Aorta (tissue), 5 donors: ENCODE results near the gene RNF150. TPM values are rescaled to one million over a fixed set of nuclear protein-coding genes. Genes with fewer than 3 reads are reported as not detected.
A peak's percentile ranks its signal among the peaks of the same experiment; 100 is the strongest.

Experiments used
- ATAC-seq: fragments of 200-7000 bp; cut with Tn5 transposase; one replicate; pipeline ENCODE4 v1.9.1; 2022; ENCODE audit warnings: moderate library complexity; ENCODE audit not compliant: low FRiP score
- DNase-seq, 2 donors: peaks; one replicate each; pipeline ENCODE4 v3.0.0-alpha.2; 2020
- H3K27ac ChIP-seq, 2 donors: one replicate each; pipeline ENCODE4 v1.5.1; 2013; ENCODE audit warnings: low read length in 2 of 2, mild to moderate bottlenecking in 2 of 2, moderate library complexity in 2 of 2, control low read depth in 1 of 2, inconsistent platforms in 1 of 2, low read depth in 1 of 2
- H3K27me3 ChIP-seq, 2 donors: one replicate each; pipeline ENCODE4 v1.6.1; 2013; ENCODE audit warnings: control low read depth in 1 of 2, low read length in 1 of 2, mild to moderate bottlenecking in 1 of 2, moderate library complexity in 1 of 2; ENCODE audit not compliant: insufficient read depth in 2 of 2, control insufficient read depth in 1 of 2
- H3K36me3 ChIP-seq, 2 donors: one replicate each; pipeline ENCODE4 v1.6.1; 2013; ENCODE audit warnings: control low read depth in 1 of 2, low read length in 1 of 2, mild to moderate bottlenecking in 1 of 2; ENCODE audit not compliant: insufficient read depth in 2 of 2, control insufficient read depth in 1 of 2
- H3K4me1 ChIP-seq, 2 donors: one replicate each; pipeline ENCODE4 v1.6.1; 2013; ENCODE audit warnings: low read length in 2 of 2, control low read depth in 1 of 2, mild to moderate bottlenecking in 1 of 2, moderate library complexity in 1 of 2; ENCODE audit not compliant: insufficient read depth in 2 of 2, control insufficient read depth in 1 of 2
- H3K4me3 ChIP-seq, 2 donors: one replicate each; pipeline ENCODE4 v1.5.1; 2013; ENCODE audit warnings: low read length in 2 of 2, control low read depth in 1 of 2, mild to moderate bottlenecking in 1 of 2
- H3K9me3 ChIP-seq: one replicate; pipeline ENCODE4 v1.6.1; 2013; ENCODE audit warnings: mild to moderate bottlenecking, low read length; ENCODE audit not compliant: control insufficient read depth
- WGBS, 2 donors: extraction: QIAGEN DNeasy Blood & Tissue Kit; methylation state at CpG; one replicate each; pipeline ENCODE4 v1.1.7; 2013; 5-methylcytosine and 5-hydroxymethylcytosine counted together
- intact Hi-C, 2 donors: fragments of 100-400 bp; cut with DNase I; formaldehyde crosslinking; loops; one replicate each; pipeline versions ENCODE4 v1.14.2 to v1.15.0; 2022
- polyA plus RNA-seq, 2 donors: library from polyadenylated mRNA; stranded (reverse); fragments of 200-250 nt; gene quantifications; one replicate each; pipeline ENCODE4 v1.2.3, GENCODE V29; 2013
- total RNA-seq, 2 donors: library from RNA; stranded (reverse); fragmentation: NEBNext Ultra II Directional; extraction: Animal tissue kit (Norgen Biotek cat#: 25700); gene quantifications; one replicate each; pipeline ENCODE4 v1.2.1, GENCODE V29; 2021
- donor health status: healthy with polysubstance abuse.
- donor health status: Bipolar disorder and iron deficiency.
- donor health status: DM: no; HTN: no; CAD: no.
- donor health status: DM: no; HTN: no; CAD: no.
- donor health status: DM: yes; HTN: yes; CAD: no.

The RNF150 gene
- total and polyA plus RNA-seq, 4 donors, result 2.0 to 22.8 (median 10.6) TPM

GRCh38 chr4:140903522-140904475, 229.5 kb downstream of the RNF150 start:
- H3K27me3 ChIP-seq, result no peaks in the 10 kb centered on the region
- no peaks in the 10 kb centered on the region for H3K9me3 ChIP-seq
- H3K4me1 ChIP-seq, result no peaks in the 10 kb centered on the region
- no peaks in the 10 kb centered on the region for H3K36me3 ChIP-seq
- no peak overlapping the region for H3K4me3 ChIP-seq
- ATAC-seq, result no peak
- DNase-seq, result no peak
- no peak overlapping the region for H3K27ac ChIP-seq
- WGBS, 2 donors, result 50 to 52% methylated on average over 9 of the region's 9 CpGs
- intact Hi-C loops, result no loop called here

GRCh38 chr4:140901736-140902336, 231.4 kb downstream of the RNF150 start:
- ATAC-seq (no peak), DNase-seq (no peak)
- intact Hi-C loops, result no loop called here
- no peaks in the 10 kb centered on the region for H3K4me1 ChIP-seq
- whole genome bisulfite sequencing, 2 donors, result 85 to 94% methylated on average over 1 of the region's 1 CpG
- H3K27me3 ChIP-seq, result no peaks in the 10 kb centered on the region
- H3K4me3 ChIP-seq, result no peak overlapping the region
- H3K36me3 ChIP-seq, result no peaks in the 10 kb centered on the region
- no peaks in the 10 kb centered on the region for H3K9me3 ChIP-seq
- no peak overlapping the region for H3K27ac ChIP-seq

GRCh38 chr4:140893939-140894338, 239.3 kb downstream of the RNF150 start:
- intact Hi-C loops, result no loop called here
- Histone ChIP-seq H3K9me3 (no peaks in the 10 kb centered on the region), H3K36me3 (no peaks in the 10 kb centered on the region), H3K4me3 (no peak overlapping the region), H3K4me1 (no peaks in the 10 kb centered on the region), H3K27me3 (no peaks in the 10 kb centered on the region), H3K27ac (no peak overlapping the region)
- ATAC-seq (no peak), DNase-seq (no peak)

- Histone ChIP-seq H3K4me3 (no peak overlapping the region), H3K9me3 (no peaks in the 10 kb centered on the region), H3K4me1 (no peaks in the 10 kb centered on the region), H3K36me3 (no peaks in the 10 kb centered on the region), H3K27ac (no peak overlapping the region), H3K27me3 (no peaks in the 10 kb centered on the region)
- DNase-seq (no peak), ATAC-seq (no peak)
- 91% methylated on average over 3 of the region's 3 CpGs for WGBS, 2 donors
- intact Hi-C loops, result no loop called here
Observed at GRCh38 chr4:140888054-140888453, 245.2 kb downstream of the RNF150 start.

GRCh38 chr4:140887467-140887866, 245.8 kb downstream of the RNF150 start:
- ATAC-seq, result no peak
- intact Hi-C loops, result no loop called here

GRCh38 chr4:140884431-140885058, 248.7 kb downstream of the RNF150 start:
- WGBS, 2 donors, result 49 to 50% methylated on average over 4 of the region's 4 CpGs
- intact Hi-C loops, result no loop called here
- ATAC-seq, result peak; percentile 65

More at GRCh38 chr4:140887467-140887866, 245.8 kb downstream of the RNF150 start:
- H3K27me3 ChIP-seq, result no peaks in the 10 kb centered on the region
- 84 to 86% methylated on average over 2 of the region's 2 CpGs for WGBS, 2 donors
- H3K4me3 ChIP-seq, result no peak overlapping the region
- H3K36me3 ChIP-seq, result no peaks in the 10 kb centered on the region
- no peak overlapping the region for H3K27ac ChIP-seq
- no peaks in the 10 kb centered on the region for H3K9me3 ChIP-seq
- DNase-seq, result no peak
- H3K4me1 ChIP-seq, result no peaks in the 10 kb centered on the region

GRCh38 chr4:140877781-140878180, 255.5 kb downstream of the RNF150 start:
- no peak for ATAC-seq
- DNase-seq, result no peak
- intact Hi-C loops, result no loop called here
- Histone ChIP-seq H3K27me3 (no peaks in the 10 kb centered on the region), H3K4me1 (peaks cover 1 to 5% of the 10 kb centered on the region in 2 donors), H3K36me3 (no peaks in the 10 kb centered on the region), H3K27ac (no peak overlapping the region), H3K4me3 (no peak overlapping the region), H3K9me3 (no peaks in the 10 kb centered on the region)

More at GRCh38 chr4:140884431-140885058, 248.7 kb downstream of the RNF150 start:
- Histone ChIP-seq H3K36me3 (no peaks in the 10 kb centered on the region), H3K27ac (no peak overlapping the region), H3K4me3 (no peak overlapping the region), H3K9me3 (no peaks in the 10 kb centered on the region), H3K4me1 (no peaks in the 10 kb centered on the region), H3K27me3 (no peaks in the 10 kb centered on the region)
- no peak for DNase-seq

- Histone ChIP-seq H3K36me3 (no peaks in the 10 kb centered on the region), H3K27ac (no peak overlapping the region), H3K27me3 (no peaks in the 10 kb centered on the region), H3K9me3 (no peaks in the 10 kb centered on the region), H3K4me1 (peaks cover 1 to 5% of the 10 kb centered on the region in 2 donors), H3K4me3 (no peak overlapping the region)
- DNase-seq, result no peak
- intact Hi-C loops, result no loop called here
- ATAC-seq, result no peak
- WGBS, 2 donors, result 94 to 97% methylated on average over 3 of the region's 3 CpGs
Observed at GRCh38 chr4:140876615-140877364, 256.5 kb downstream of the RNF150 start.
